HG02678 (cell line): Measurements from ENCODE around the gene STK10.

ENCODE experiments used
- ATAC-seq: cut with Tn5 transposase; IDR thresholded peaks from one replicate; pipeline ENCODE4 v1.9.1; 2021; ENCODE audit warnings: mild to moderate bottlenecking, moderate library complexity; ENCODE audit not compliant: unreplicated experiment

The STK10 gene

GRCh38 chr5:172189693-172190296 lies 1.8 kb upstream of the STK10 start:
- ATAC-seq: no peak

DNA sequence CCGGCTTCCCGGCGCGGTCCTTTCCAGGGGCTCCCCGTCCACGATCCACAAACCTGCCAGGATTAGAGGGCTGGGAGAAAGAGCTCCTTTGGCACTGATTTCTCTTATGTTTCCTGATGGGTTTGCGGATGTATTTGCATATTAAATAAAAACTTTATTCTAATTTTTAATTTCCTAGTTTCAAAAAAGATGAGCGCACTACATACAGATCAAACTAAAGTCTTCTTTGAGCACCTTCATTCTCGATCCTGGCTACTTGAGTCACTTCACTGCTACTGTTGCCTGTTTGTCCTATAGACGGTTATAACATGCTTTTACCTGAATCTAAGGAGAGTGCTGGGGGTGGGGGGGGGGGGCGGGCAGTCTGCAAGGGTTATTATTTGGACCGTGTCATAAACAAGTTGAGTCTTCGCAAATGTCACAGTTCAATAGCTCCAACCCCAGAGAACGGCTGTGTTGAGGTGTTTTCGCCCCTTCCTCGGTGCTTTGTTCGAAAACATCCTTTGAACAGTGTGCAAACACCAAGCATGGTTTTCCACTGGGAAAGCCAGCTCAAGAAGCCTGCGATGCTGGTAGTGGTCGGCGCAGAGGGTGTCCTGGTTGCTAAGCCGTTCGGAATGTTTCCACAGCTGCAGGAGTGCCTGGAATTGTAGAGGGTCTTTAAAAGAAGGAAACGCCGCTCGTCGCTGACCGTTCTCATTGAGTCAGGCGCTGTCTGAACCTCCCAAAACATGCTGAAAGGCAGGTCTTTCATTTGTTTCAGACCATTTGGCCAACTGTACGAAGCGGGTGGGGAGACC lies 1.1 kb upstream of the STK10 start:
- ATAC-seq: no peak

DNA sequence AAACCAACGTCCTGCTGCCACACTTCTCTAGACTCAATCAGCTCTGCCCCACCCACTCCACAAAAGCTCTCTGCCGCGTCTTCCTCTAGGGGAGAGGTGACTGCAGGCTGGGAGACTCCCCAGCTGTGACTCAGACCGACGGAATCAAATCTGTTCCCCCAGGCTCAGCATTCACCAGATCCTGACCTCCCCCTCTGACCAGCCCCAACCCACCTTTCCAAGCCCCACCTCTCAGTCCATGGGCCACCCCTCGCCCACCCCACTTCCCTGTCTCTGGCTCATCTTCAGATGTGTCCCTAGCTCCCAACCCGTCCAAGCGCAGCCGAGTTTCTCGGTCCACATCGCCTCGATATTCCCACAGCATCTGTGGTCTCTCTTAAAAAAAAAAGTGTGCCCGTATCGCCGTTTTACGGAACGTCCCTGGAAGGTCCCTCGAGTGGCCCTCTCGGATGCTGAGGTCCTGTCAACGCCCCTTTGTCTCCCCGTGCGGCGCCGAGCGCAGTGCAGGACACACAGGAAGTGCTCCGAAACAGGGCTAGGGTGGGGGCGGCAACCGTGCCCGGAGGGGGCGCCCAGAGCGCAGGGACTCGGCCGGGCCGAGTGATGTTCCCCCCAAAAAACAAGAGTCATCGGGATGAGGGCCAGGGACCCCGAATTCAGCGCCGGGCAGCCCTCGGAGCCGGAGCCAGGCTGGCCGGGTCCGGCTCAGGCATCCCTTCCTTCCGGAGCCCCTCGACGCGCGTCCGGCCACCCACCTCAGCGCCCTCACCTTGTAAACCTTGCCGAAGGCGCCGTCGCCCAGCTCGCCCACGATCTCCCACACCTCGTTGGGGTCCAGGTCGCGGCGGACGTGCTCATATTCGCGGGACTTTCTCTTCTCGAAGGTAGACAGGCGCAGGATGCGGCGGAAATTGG lies 649 bp downstream of the STK10 start:
- ATAC-seq: peak; percentile 24

DNA sequence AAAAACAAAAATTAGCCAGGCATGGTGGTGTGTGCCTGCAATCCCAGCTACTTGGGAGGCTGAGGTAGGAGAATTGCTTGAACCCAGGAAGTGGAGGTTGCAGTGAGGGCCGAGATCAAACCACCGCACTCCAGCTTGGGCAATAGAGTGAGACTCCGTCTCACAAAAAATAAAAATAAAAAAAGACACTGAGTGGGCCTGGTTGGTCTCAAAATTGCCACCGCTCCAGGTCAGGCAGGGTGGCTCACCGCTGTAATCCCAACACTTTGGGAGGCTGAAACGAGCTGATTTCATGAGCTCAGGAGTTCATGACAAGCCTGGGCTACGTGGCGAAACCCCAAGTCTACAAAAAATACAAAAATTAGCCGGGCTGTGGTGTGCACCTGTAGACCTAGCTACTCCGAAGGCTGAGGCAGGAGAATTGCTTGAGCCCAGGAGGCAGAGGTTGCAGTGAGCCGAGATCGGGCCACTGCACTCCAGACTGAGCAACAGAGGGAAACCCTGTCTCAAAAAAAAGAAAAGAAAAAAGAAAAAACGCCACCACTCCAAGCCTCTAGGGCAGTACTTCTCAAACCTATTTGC lies 1.8 kb downstream of the STK10 start:
- ATAC-seq: no peak

GRCh38 chr5:172185096-172185461 lies 2.9 kb downstream of the STK10 start:
- no peak for ATAC-seq

DNA sequence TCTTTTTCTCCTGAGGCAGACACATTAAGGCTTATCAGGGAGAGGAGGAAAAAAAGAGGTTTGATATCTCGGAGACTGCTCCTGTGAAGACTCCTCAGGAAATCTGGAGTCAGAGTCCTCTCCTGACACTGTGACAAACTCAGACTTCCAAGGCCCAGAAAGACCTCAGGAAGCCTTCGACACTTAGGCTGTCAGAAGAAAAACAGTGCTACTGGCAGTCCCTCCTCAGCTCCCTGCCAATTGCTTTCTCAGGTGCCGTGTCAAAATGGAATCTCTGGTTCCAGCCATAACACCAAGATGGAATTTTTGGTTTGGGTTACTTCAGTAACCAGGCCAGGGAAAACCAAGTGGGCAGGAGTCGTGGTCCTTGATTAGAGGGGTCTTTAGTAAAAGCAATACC lies 4.1 kb downstream of the STK10 start:
- no peak for ATAC-seq

- no peak for ATAC-seq
Measured at GRCh38 chr5:172182291-172182690, 5.7 kb downstream of the STK10 start.

DNA sequence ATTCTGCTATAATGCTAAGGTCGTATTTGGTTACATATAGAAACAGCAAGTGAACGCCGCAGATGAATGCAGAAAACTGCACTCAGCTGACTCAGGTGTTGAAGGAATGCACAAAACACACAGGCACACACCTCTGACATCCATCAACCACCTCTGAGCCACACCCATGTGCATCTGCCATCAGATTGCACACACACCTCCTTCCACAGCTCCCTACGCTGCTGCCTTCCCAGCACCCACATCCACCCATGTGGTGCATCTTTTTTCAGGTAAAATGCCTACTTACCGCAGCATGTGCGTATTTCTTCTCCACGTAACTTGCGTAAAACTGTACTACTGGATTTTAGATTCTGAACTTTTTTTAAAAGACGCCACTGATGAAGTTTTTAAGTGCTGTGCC lies 7.1 kb downstream of the STK10 start:
- no peak for ATAC-seq

DNA sequence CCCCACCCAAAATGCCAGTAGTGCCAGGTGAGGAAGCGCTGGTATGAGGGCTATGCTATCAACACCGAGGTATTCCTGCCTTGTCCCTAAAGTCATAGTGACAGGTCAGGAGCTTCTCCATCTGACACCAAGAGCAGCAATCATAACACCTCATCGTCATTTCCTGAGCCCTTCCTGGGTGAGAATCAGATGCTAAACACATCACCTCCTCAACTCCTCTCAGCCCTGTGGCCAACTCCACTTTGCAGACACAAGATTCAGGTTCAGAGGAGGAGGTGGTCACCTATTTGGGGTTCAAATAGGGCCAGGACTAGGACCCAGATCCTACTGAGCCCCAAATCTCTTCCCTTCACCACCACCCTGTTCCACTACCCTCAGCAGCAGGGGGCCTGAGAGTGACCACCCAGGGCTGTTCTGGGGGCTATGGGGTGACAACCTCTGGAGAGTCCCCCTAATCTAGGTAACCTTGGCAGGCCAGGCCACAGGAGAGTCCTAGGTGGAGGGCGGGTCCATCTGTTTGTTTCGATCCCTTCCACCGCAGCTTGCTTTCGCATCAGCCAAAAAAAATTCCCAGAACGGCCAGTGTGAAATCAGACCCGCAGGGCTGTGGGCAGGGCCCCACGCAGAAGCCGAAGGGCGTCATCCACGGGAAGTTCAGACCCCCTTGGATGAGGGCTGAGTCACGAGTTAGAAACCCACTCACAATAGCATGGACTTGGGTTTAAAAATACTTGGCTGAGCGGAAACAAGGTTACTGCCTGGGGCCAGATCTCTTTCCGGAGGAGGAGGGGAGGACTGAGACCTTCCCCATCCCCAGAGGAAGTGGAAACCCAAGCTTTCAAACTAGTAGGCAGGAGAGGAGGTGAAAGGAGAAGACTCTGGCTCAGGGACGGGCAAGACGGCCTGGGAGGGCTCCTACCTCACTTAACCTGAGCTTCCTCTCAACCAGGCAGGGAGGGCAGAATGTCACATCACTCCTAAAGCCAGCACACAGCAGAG lies 8.7 kb downstream of the STK10 start:
- ATAC-seq: peak; percentile 35

DNA sequence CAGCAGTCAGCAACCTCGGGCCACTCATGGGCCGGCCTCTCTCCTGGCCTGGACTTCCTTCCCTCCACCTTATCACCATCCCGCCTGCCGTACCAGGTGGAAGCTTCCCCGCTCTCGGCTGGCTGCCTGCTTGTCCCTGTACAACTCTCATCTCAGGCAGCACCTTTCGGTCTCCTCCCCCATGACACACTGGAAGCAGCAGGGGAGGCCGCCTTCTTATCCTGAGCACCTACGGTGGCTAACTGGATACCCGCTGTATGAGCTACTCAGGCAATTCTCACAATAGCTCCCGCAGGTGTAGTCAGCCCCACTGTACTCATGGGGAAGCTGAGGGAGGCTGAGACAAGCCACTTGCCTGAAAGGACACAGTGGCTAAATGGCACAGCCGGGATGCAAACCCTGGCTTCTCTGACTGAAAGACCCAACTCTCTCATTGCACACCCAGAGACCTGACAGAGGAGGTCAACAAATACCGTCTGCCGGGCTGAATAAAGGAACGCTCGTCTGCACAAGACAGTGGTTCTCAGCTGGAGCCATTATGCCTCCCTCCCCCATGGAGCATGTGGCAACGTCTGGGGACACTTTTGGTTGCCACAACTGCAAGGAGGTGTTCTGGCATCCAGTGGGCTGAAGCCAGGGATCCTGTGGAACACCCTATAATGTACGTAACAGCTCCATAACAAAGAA lies 9.6 kb downstream of the STK10 start:
- ATAC-seq: no peak

- ATAC-seq: no peak
Measured at GRCh38 chr5:172177176-172177575, 10.8 kb downstream of the STK10 start.

GRCh38 chr5:172175263-172175719 lies 12.7 kb downstream of the STK10 start:
- peak; percentile 55 for ATAC-seq

- no peak for ATAC-seq
Measured at GRCh38 chr5:172173564-172174153, 14.4 kb downstream of the STK10 start.

DNA sequence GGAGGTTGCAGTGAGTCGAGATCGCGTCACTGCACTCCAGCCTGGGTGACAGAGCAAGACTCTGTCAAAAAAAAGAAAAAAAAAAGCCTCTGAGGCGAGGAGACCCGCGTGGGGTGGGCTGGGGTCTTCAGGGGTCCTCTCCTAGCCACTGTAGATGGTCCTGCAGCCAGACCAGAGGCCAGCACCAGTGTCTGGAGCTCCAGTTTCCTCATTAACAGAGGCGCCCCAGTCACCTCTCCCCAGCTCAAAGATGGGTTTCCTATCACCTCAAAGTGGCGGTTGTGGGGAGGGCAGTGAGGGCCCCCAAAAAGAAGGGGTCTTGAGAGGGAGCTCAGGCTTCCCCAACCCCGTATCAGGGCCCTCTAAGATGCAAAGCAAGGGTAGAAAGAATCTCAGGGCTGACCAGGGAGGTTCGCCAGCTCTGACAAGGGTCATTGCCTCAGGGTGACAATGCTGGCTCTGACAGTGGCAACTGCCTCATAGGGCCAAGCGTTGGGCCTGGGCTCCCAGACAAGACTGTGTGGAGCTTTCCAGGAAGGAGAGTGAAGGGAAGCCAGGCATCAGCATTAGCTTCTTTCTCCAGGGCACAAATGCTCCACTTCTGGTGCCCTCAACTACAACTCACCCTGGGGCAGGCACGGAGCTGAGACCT lies 15.0 kb downstream of the STK10 start:
- no peak for ATAC-seq

DNA sequence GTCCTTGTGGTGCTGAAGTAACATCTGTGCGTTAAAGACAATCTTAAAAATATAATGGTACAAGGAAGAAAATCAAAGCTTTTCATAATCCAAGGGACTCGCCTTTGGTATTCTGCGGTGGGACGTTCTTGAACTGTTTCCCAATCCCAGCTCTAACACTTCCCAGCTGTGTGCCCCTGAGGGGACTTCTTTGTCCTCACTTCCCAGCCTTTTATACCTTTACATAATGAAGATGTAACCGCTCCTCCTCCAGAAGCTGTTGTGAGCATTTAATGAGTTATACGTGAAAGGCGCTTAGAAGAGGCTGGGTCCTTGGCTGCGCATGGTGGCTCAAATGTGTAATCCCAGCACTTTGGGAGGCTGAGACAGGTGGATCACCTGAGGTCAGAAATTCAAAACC lies 16.9 kb downstream of the STK10 start:
- ATAC-seq: no peak

DNA sequence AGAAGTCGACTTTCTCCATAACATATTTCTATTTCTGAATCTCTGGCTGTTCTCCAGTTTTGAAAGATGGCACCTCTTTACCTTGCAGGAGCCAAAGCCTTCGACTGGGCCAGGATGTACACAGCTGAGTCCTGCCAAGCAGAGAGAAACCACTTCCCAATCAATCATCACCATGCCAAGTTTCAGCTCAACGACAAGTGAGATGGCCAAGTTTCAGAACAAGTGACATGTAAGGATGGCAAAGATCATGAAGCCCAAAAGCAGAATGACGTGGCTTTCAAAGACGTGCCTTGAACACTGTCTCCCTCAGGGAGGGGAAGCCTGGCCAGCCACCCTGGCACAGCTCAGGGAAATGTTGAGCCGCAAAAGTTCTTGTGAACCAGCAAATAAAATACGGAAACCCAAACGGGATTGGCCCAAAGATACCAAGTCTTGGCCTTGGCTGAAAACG lies 17.7 kb downstream of the STK10 start:
- no peak for ATAC-seq

DNA sequence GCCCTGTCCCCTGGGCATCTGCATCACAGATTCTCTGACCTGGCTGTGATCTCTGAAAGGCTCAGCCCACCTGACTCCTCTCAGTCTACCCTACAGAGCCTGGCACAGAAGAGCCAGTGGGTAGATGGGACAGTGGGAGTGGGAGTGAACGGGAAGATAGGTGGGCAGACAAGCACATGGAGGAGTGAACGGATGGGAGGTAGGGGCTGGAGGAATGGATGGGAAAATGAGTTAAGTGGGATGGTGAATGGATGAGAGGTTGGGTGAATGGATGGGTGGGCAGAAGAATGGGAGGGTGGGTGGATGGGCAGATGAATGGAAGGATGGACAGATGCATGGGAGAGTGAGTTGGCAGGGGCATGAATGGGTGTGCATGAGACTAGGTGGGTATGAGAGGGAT lies 18.8 kb downstream of the STK10 start:
- no peak for ATAC-seq

- no peak for ATAC-seq
Measured at GRCh38 chr5:172168311-172168710, 19.7 kb downstream of the STK10 start.
